Subcutaneous adipose tissue (tissue), 4 donors: ENCODE data around the gene PQBP1. TPM values are rescaled to one million over a fixed set of nuclear protein-coding genes. Genes with fewer than 3 reads are reported as not detected.

Experiments used
- total RNA-seq, 4 donors: library from RNA; depleted of rRNA; stranded (reverse); fragments of >200 nt; gene quantifications; one replicate each; pipeline ENCODE4 v1.1.0, GENCODE V29; 2016
- TF ChIP-seq, protein P1 (sequence below): fragments of 450-650 bp; IDR thresholded peaks from one replicate; pipeline ENCODE4 v1.5.1; 2016; ENCODE audit warnings: low read depth, mild to moderate bottlenecking, control low read depth, antibody characterized with exemption, moderate library complexity

Gene PQBP1
- total RNA-seq, 4 donors from 2014 or later = 41.9 to 53.9 (median 44.3) TPM

DNA sequence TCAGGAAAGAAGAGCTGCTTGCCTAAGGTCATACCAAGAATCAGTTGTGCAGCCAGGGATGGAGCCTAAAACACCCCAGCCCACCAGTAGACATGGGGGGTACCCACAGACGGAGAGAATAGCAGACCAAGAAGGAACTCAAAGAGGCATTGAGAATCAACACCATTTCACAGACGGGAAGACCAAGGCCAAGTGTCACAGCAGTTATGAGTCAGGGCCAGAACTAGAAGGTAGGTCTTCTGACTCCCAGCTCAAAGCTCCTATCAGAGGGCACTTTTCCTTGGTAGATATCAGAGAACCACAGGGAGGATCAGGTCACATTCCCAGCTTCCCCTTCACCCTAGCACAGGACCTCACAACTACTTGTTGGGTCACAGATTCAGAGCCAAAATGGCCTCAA, 45.2 kb downstream of the PQBP1 start:
- TF ChIP-seq, protein P1, sequence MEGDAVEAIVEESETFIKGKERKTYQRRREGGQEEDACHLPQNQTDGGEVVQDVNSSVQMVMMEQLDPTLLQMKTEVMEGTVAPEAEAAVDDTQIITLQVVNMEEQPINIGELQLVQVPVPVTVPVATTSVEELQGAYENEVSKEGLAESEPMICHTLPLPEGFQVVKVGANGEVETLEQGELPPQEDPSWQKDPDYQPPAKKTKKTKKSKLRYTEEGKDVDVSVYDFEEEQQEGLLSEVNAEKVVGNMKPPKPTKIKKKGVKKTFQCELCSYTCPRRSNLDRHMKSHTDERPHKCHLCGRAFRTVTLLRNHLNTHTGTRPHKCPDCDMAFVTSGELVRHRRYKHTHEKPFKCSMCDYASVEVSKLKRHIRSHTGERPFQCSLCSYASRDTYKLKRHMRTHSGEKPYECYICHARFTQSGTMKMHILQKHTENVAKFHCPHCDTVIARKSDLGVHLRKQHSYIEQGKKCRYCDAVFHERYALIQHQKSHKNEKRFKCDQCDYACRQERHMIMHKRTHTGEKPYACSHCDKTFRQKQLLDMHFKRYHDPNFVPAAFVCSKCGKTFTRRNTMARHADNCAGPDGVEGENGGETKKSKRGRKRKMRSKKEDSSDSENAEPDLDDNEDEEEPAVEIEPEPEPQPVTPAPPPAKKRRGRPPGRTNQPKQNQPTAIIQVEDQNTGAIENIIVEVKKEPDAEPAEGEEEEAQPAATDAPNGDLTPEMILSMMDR = no peak

DNA sequence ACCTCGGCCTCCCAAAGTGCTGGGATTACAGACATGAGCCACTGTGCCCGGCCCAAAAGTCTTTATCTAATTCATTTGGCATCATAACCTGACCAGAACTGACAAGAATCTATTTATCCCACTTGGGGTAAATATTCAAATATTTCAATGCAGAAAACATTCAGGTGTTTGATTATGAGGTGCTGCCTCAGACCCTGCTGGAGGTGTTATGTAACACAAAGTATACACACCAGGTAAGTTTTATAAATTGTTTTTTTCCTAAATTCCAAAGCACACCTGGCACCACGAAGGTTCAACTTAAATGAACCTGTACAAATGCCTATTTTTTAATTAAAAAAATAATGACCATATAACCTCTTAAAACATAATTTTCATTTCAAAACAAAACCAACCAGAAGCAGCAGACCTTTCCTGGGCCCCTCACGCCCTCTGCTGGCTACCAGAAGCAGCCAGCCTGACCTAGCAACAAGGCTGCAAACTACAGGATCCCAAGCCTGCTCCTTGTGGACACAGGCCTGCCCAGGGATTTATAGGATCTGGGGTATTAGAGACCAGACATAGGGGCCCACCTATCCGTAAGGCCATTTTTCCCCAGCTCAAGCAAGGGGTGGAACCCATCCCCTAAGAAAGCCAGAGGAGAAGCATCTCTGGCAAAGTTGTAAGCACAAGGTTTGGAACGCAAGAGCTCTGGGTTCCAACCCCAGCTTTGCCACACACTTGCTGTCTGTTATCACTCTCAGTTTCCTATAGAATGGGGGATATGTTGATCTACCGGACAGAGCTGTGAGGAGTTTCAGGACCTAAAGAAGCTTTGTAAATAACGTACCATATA, 48.0 kb downstream of the PQBP1 start:
- TF ChIP-seq, protein P1 = no peak

DNA sequence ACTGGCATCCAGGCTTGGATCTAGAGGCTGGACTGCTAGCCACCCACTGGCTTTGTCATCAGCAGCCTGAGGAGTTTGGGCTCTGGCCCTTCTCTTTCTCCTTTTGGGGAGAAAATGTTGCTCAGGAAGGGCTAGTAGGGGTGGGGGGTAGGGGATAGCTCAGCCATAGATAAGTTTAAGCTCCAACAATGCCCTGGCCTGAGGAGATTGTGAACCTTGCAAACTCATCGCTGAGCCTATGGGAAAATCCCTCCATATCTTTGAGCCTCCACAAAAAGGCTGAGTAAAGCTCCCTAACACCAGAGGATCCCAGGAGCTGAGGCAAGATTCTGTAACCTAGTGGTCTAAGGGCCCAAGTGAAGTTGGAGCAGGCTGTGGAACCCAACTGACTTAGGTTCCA, 50.9 kb downstream of the PQBP1 start:
- TF ChIP-seq, protein P1 = no peak

Other genes with a start within 250 kb of the PQBP1 start
- gene WAS, start 214.1 kb upstream of the PQBP1 start, total RNA-seq = 10 to 100 TPM in 3 of 4 donors, 1 to 10 TPM in 1; 7.9 to 27.9 (median 13.8) TPM
- 10 to 100 TPM in 1 of 4 donors, 1 to 10 TPM in 3; 2.7 to 15.4 (median 6.0) TPM for gene SUV39H1, start 201.2 kb upstream of the PQBP1 start, total RNA-seq
- not detected for gene GLOD5, start 136.2 kb upstream of the PQBP1 start, total RNA-seq
- under 1 TPM in 2 of 4 donors, not detected in 2; 0.34 to 0.44 TPM for gene GATA1, start 111.3 kb upstream of the PQBP1 start, total RNA-seq
- 10 to 100 TPM; 24.9 to 74.6 (median 59.8) TPM for gene HDAC6, start 95.9 kb upstream of the PQBP1 start, total RNA-seq
- gene ERAS, start 71.4 kb upstream of the PQBP1 start, total RNA-seq = not detected
- under 1 TPM in 1 of 4 donors, not detected in 3; 0.44 TPM for gene PCSK1N, start 62.3 kb upstream of the PQBP1 start, total RNA-seq
- 10 to 100 TPM; 14.3 to 27.3 (median 22.9) TPM for gene TIMM17B, start 162 bp upstream of the PQBP1 start, total RNA-seq
- 10 to 100 TPM in 2 of 4 donors, 1 to 10 TPM in 2; 6.6 to 13.9 (median 10.0) TPM for gene SLC35A2, start 13.7 kb downstream of the PQBP1 start, total RNA-seq
- gene PIM2, start 21.1 kb downstream of the PQBP1 start, total RNA-seq = 10 to 100 TPM in 1 of 4 donors, 1 to 10 TPM in 3; 3.4 to 11.7 (median 5.5) TPM
- 10 to 100 TPM; 24.0 to 47.5 (median 29.9) TPM for gene OTUD5, start 59.7 kb downstream of the PQBP1 start, total RNA-seq
- gene KCND1, start 73.9 kb downstream of the PQBP1 start, total RNA-seq = 1 to 10 TPM in 2 of 4 donors, under 1 TPM in 2; 0.49 to 1.7 (median 1.1) TPM
- gene GRIPAP1, start 104.3 kb downstream of the PQBP1 start, total RNA-seq = 10 to 100 TPM; 20.7 to 46.3 (median 33.4) TPM
- 100 to 1,000 TPM in 1 of 4 donors, 10 to 100 TPM in 3; 50.9 to 148 (median 72.8) TPM for gene TFE3, start 145.4 kb downstream of the PQBP1 start, total RNA-seq
- 1 to 10 TPM in 2 of 4 donors, under 1 TPM in 2; 0.44 to 3.1 (median 1.2) TPM for gene CCDC120, start 161.1 kb downstream of the PQBP1 start, total RNA-seq
- gene PRAF2, start 176.1 kb downstream of the PQBP1 start, total RNA-seq = 10 to 100 TPM in 2 of 4 donors, 1 to 10 TPM in 2; 5.1 to 10.6 (median 9.0) TPM
- gene WDR45, start 182.0 kb downstream of the PQBP1 start, total RNA-seq = 100 to 1,000 TPM in 2 of 4 donors, 10 to 100 TPM in 2; 84.5 to 138 (median 115) TPM
- 10 to 100 TPM; 11.9 to 32.0 (median 19.8) TPM for gene GPKOW, start 225.8 kb downstream of the PQBP1 start, total RNA-seq